ENCODE data around the gene HBA2. TPM values are rescaled to one million over a fixed set of nuclear protein-coding genes. Genes with fewer than 3 reads are reported as not detected.

HBA2 gene
- total and polyA plus RNA-seq, 9 of the 15 experiments (the other 6 are each of a cell fraction or from before 2014, with no cell fraction given): 40.4 to 853 (median 286) TPM

GRCh38 chr16:144797-145252 lies 27.9 kb upstream of the HBA2 start (continued):
- no peak for TF ChIP-seq ZNF668 (CRISPR knock-in tag; IDR thresholded peaks at IDR 0.05)
- TF ChIP-seq ZNF165 (CRISPR knock-in tag; IDR thresholded peaks at IDR 0.05; ENCODE audit: borderline replicate concordance): no peak
- no peak for TF ChIP-seq PBX2 (CRISPR knock-in tag; IDR thresholded peaks at IDR 0.05; ENCODE audit: low read depth)
- TF ChIP-seq PBX2 (tag; conservative IDR thresholded peaks at IDR 0.05; ENCODE audit: low read depth): no peak
- TF ChIP-seq HDAC3 (IDR thresholded peaks at IDR 0.05; ENCODE audit: borderline replicate concordance, partially characterized antibody): peak; percentile 57
- no peak for TF ChIP-seq CGGBP1 (CRISPR knock-in tag; IDR thresholded peaks at IDR 0.05)
- no peak for TF ChIP-seq IFI16 (CRISPR knock-in tag; IDR thresholded peaks at IDR 0.05)
- TF ChIP-seq, protein P1, sequence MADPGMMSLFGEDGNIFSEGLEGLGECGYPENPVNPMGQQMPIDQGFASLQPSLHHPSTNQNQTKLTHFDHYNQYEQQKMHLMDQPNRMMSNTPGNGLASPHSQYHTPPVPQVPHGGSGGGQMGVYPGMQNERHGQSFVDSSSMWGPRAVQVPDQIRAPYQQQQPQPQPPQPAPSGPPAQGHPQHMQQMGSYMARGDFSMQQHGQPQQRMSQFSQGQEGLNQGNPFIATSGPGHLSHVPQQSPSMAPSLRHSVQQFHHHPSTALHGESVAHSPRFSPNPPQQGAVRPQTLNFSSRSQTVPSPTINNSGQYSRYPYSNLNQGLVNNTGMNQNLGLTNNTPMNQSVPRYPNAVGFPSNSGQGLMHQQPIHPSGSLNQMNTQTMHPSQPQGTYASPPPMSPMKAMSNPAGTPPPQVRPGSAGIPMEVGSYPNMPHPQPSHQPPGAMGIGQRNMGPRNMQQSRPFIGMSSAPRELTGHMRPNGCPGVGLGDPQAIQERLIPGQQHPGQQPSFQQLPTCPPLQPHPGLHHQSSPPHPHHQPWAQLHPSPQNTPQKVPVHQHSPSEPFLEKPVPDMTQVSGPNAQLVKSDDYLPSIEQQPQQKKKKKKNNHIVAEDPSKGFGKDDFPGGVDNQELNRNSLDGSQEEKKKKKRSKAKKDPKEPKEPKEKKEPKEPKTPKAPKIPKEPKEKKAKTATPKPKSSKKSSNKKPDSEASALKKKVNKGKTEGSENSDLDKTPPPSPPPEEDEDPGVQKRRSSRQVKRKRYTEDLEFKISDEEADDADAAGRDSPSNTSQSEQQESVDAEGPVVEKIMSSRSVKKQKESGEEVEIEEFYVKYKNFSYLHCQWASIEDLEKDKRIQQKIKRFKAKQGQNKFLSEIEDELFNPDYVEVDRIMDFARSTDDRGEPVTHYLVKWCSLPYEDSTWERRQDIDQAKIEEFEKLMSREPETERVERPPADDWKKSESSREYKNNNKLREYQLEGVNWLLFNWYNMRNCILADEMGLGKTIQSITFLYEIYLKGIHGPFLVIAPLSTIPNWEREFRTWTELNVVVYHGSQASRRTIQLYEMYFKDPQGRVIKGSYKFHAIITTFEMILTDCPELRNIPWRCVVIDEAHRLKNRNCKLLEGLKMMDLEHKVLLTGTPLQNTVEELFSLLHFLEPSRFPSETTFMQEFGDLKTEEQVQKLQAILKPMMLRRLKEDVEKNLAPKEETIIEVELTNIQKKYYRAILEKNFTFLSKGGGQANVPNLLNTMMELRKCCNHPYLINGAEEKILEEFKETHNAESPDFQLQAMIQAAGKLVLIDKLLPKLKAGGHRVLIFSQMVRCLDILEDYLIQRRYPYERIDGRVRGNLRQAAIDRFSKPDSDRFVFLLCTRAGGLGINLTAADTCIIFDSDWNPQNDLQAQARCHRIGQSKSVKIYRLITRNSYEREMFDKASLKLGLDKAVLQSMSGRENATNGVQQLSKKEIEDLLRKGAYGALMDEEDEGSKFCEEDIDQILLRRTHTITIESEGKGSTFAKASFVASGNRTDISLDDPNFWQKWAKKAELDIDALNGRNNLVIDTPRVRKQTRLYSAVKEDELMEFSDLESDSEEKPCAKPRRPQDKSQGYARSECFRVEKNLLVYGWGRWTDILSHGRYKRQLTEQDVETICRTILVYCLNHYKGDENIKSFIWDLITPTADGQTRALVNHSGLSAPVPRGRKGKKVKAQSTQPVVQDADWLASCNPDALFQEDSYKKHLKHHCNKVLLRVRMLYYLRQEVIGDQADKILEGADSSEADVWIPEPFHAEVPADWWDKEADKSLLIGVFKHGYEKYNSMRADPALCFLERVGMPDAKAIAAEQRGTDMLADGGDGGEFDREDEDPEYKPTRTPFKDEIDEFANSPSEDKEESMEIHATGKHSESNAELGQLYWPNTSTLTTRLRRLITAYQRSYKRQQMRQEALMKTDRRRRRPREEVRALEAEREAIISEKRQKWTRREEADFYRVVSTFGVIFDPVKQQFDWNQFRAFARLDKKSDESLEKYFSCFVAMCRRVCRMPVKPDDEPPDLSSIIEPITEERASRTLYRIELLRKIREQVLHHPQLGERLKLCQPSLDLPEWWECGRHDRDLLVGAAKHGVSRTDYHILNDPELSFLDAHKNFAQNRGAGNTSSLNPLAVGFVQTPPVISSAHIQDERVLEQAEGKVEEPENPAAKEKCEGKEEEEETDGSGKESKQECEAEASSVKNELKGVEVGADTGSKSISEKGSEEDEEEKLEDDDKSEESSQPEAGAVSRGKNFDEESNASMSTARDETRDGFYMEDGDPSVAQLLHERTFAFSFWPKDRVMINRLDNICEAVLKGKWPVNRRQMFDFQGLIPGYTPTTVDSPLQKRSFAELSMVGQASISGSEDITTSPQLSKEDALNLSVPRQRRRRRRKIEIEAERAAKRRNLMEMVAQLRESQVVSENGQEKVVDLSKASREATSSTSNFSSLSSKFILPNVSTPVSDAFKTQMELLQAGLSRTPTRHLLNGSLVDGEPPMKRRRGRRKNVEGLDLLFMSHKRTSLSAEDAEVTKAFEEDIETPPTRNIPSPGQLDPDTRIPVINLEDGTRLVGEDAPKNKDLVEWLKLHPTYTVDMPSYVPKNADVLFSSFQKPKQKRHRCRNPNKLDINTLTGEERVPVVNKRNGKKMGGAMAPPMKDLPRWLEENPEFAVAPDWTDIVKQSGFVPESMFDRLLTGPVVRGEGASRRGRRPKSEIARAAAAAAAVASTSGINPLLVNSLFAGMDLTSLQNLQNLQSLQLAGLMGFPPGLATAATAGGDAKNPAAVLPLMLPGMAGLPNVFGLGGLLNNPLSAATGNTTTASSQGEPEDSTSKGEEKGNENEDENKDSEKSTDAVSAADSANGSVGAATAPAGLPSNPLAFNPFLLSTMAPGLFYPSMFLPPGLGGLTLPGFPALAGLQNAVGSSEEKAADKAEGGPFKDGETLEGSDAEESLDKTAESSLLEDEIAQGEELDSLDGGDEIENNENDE (IDR thresholded peaks at IDR 0.05; ENCODE audit: low read depth, low read length): no peak
- no peak for TF ChIP-seq ZNF512 (tag; IDR thresholded peaks at IDR 0.05)
- TF ChIP-seq WHSC1 (IDR thresholded peaks at IDR 0.05; ENCODE audit: low read length): no peak
- TF ChIP-seq ZNF41 (CRISPR knock-in tag; conservative IDR thresholded peaks at IDR 0.05): no peak
- TF ChIP-seq TAF9B (IDR thresholded peaks at IDR 0.05; ENCODE audit: partially characterized antibody): no peak
- no peak for TF ChIP-seq NFE2 (IDR thresholded peaks at IDR 0.05; ENCODE audit: low read depth)
